Keratinocyte (primary cell): ENCODE data around the gene MFSD11. TPM values are rescaled to one million over a fixed set of nuclear protein-coding genes. Genes with fewer than 3 reads are reported as not detected.
"Not testable (repeated sequence)": the region's sequence is repeated elsewhere in the genome, so short reads cannot be mapped to it uniquely, and the experiment has no call there.

Source experiments
- DNase-seq: peaks from one replicate; pipeline ENCODE4 v3.0.0-alpha.2; 2011; ENCODE audit warnings: low read depth, missing footprints, low spot score
- FAIRE-seq: peaks from 2 replicates; lab custom pipeline; 2011; peaks lifted over from hg19 to GRCh38; lab: Jason Lieb, UNC
- H2AFZ ChIP-seq: 2 replicates; pipeline ENCODE4 v1.6.0; 2012; ENCODE audit warnings: low read length, control low read depth, inconsistent platforms; ENCODE audit not compliant: control insufficient read depth
- H3K27ac ChIP-seq: 2 replicates; pipeline ENCODE4 v1.5.1; 2011; ENCODE audit warnings: low read length; ENCODE audit not compliant: control insufficient read depth, insufficient read depth
- H3K27me3 ChIP-seq: 3 replicates; pipeline ENCODE4 v1.6.0; 2011; ENCODE audit warnings: low read length; ENCODE audit not compliant: control insufficient read depth, insufficient read depth; ENCODE audit errors: extremely low read depth
- H3K36me3 ChIP-seq, 2 experiments: 2 replicates in 1 of 2; 3 replicates in 1 of 2; pipeline ENCODE4 v1.5.1; 2011; ENCODE audit warnings: low read length in 2 of 2, mild to moderate bottlenecking in 1 of 2; ENCODE audit not compliant: control insufficient read depth in 2 of 2, insufficient read depth in 2 of 2; ENCODE audit errors: extremely low read depth in 1 of 2
- H3K4me1 ChIP-seq: 3 replicates; pipeline ENCODE4 v1.5.1; 2011; ENCODE audit warnings: low read length; ENCODE audit not compliant: control insufficient read depth, insufficient read depth; ENCODE audit errors: extremely low read depth
- H3K4me2 ChIP-seq: 3 replicates; pipeline ENCODE4 v1.6.0; 2011; ENCODE audit warnings: low read depth, low read length; ENCODE audit not compliant: control insufficient read depth, insufficient read depth; ENCODE audit errors: extremely low read depth
- H3K4me3 ChIP-seq, 3 experiments: fragments of 200-600 bp in 1 of 3; sonication (generic) in 1 of 3; 2 replicates in 2 of 3; 3 replicates in 1 of 3; pipeline ENCODE4 v1.5.1; 2011 to 2016; ENCODE audit warnings: low read length in 3 of 3, mild to moderate bottlenecking in 3 of 3, control low read depth in 2 of 3, inconsistent platforms in 1 of 3, low read depth in 1 of 3, mixed read lengths in 1 of 3, mixed run types in 1 of 3, moderate library complexity in 1 of 3; ENCODE audit not compliant: control insufficient read depth in 2 of 3, insufficient read depth in 2 of 3; ENCODE audit errors: extremely low read depth in 1 of 3
- H3K79me2 ChIP-seq: 2 replicates; pipeline ENCODE4 v1.6.0; 2012; ENCODE audit warnings: low read length; ENCODE audit not compliant: control insufficient read depth, insufficient read depth
- H3K9ac ChIP-seq: 3 replicates; pipeline ENCODE4 v1.6.0; 2011; ENCODE audit warnings: low read length; ENCODE audit not compliant: control insufficient read depth, insufficient read depth; ENCODE audit errors: extremely low read depth
- H3K9me1 ChIP-seq: 3 replicates; pipeline ENCODE4 v1.6.0; 2011; ENCODE audit warnings: low read length; ENCODE audit not compliant: control insufficient read depth, insufficient read depth; ENCODE audit errors: extremely low read depth
- H3K9me3 ChIP-seq: 2 replicates; pipeline ENCODE4 v1.5.1; 2012; ENCODE audit warnings: low read depth, low read length; ENCODE audit not compliant: control insufficient read depth
- H4K20me1 ChIP-seq: 3 replicates; pipeline ENCODE4 v1.6.0; 2011; ENCODE audit warnings: low read length; ENCODE audit not compliant: control insufficient read depth, insufficient read depth; ENCODE audit errors: extremely low read depth
- CTCF ChIP-seq, 3 experiments: IDR thresholded peaks in 1 of 3; conservative IDR thresholded peaks in 1 of 3; optimal IDR thresholded peaks in 1 of 3; 2 replicates in 2 of 3; 3 replicates in 1 of 3; pipeline versions ENCODE3 to v1.5.1; 2011; ENCODE audit warnings: low read length in 3 of 3, mild to moderate bottlenecking in 3 of 3, moderate library complexity in 2 of 3, control low read depth in 1 of 3, inconsistent platforms in 1 of 3; ENCODE audit not compliant: insufficient read depth in 2 of 3; ENCODE audit errors: extremely low read depth in 1 of 3
- EZH2 ChIP-seq: IDR thresholded peaks from one replicate; pipeline ENCODE4 v1.6.1; 2012; ENCODE audit warnings: inconsistent platforms, mild to moderate bottlenecking, low read length, moderate library complexity
- dilution Hi-C: fragments of 300-500 bp; cut with MboI; formaldehyde crosslinking; loops from one replicate; pipeline ENCODE4 v1.7.0; 2020; ENCODE audit warnings: low sequenced_read_pairs; ENCODE audit not compliant: extremely low pct_ligation_motif_present
- polyA plus RNA-seq, 5 experiments: library from polyadenylated mRNA; depleted of rRNA in 3 of 5; stranded (reverse) in 3 of 5; stranded (forward) in 1 of 5; unstranded in 1 of 5; fragments of >200 nt; gene quantifications; 1 replicate in 1 of 5; 2 replicates in 3 of 5; 3 replicates in 1 of 5; pipeline versions ENCODE4 v1.2.1 to v1.2.3, GENCODE V29; 2011 to 2012; ENCODE audit warnings: missing spikeins in 2 of 5, low read depth in 1 of 5, low replicate concordance in 1 of 5

The MFSD11 gene
- polyA plus RNA-seq, 1 donor (not counting 4 experiments of a cell fraction or from before 2014, with no cell fraction given), result 14.6 TPM

- dilution Hi-C loops, result no loop called here
- Histone ChIP-seq H3K36me3 (peaks cover 0 to 2% of the 10 kb centered on the region in 2 experiments), H3K4me2 (no peak overlapping the region), H3K9me3 (no peaks in the 10 kb centered on the region), H3K27ac (no peak overlapping the region), H3K4me3 (no peak overlapping the region), H4K20me1 (no peaks in the 10 kb centered on the region), H3K27me3 (no peaks in the 10 kb centered on the region), H3K9ac (no peak overlapping the region), H3K9me1 (no peaks in the 10 kb centered on the region), H3K4me1 (no peaks in the 10 kb centered on the region), H3K79me2 (no peaks in the 10 kb centered on the region), H2AFZ (no peak overlapping the region)
- TF ChIP-seq EZH2 (no peak), CTCF (optimal IDR thresholded peaks at IDR 0.05 in 1 of 3, IDR thresholded peaks at IDR 0.05 in 1 of 3, conservative IDR thresholded peaks at IDR 0.05 in 1 of 3; ENCODE audit: extremely low read depth in 1 of 3, insufficient read depth in 2 of 3, low read length in 3 of 3) (no peak)
- DNase-seq (no peak), FAIRE-seq (no peak)
Measured at GRCh38 chr17:76783146-76783545, 45.2 kb downstream of the MFSD11 start.

- H3K27ac ChIP-seq, result no peak overlapping the region
- H3K4me2 ChIP-seq, result no peak overlapping the region
- H2AFZ ChIP-seq, result no peak overlapping the region
- H3K36me3 ChIP-seq, result peaks cover 0 to 2% of the 10 kb centered on the region in 2 experiments
- TF ChIP-seq CTCF (optimal IDR thresholded peaks at IDR 0.05 in 1 of 3, IDR thresholded peaks at IDR 0.05 in 1 of 3, conservative IDR thresholded peaks at IDR 0.05 in 1 of 3; ENCODE audit: extremely low read depth in 1 of 3, insufficient read depth in 2 of 3, low read length in 3 of 3), result no peak
- TF ChIP-seq EZH2, result no peak
- no peaks in the 10 kb centered on the region for H3K27me3 ChIP-seq
- FAIRE-seq (no peak), DNase-seq (no peak)
- H4K20me1 ChIP-seq, result no peaks in the 10 kb centered on the region
- no peaks in the 10 kb centered on the region for H3K9me3 ChIP-seq
- H3K4me1 ChIP-seq, result peaks cover 8% of the 10 kb centered on the region
- no peak overlapping the region for H3K4me3 ChIP-seq
- dilution Hi-C loops, result no loop called here
- no peaks in the 10 kb centered on the region for H3K9me1 ChIP-seq
- H3K9ac ChIP-seq, result no peak overlapping the region
- no peaks in the 10 kb centered on the region for H3K79me2 ChIP-seq
Measured at GRCh38 chr17:76784926-76785325, 47.0 kb downstream of the MFSD11 start.

- H4K20me1 ChIP-seq, H3K9me3 ChIP-seq, FAIRE-seq, DNase-seq, H3K4me2 ChIP-seq, dilution Hi-C loops, H3K79me2 ChIP-seq, H2AFZ ChIP-seq, H3K9ac ChIP-seq, H3K36me3 ChIP-seq, H3K27me3 ChIP-seq, H3K4me3 ChIP-seq, H3K27ac ChIP-seq, H3K9me1 ChIP-seq: not testable (repeated sequence)
- peaks cover 19% of the 10 kb centered on the region for H3K4me1 ChIP-seq
Measured at GRCh38 chr17:76787866-76788265, 49.9 kb downstream of the MFSD11 start.
